Neural progenitor cell (in vitro differentiated cells): ENCODE results near the gene MAP3K3. TPM values are rescaled to one million over a fixed set of nuclear protein-coding genes. Genes with fewer than 3 reads are reported as not detected.

Experiments
- DNase-seq: peaks from one replicate; pipeline ENCODE4 v3.0.0-alpha.2; 2016; ENCODE audit warnings: low spot score
- H2AFZ ChIP-seq: fragments of 200-600 bp; sonication (generic); replicated peaks from 2 replicates; pipeline ENCODE4 v1.6.1; 2016; ENCODE audit warnings: antibody characterized with exemption
- H3F3A ChIP-seq: fragments of 200-600 bp; sonication (generic); 2 replicates; pipeline ENCODE4 v1.6.1; 2016; ENCODE audit warnings: antibody characterized with exemption, low read depth
- H3K27ac ChIP-seq: fragments of 200-600 bp; sonication (generic); 2 replicates; pipeline ENCODE4 v1.5.1; 2016; ENCODE audit warnings: mild to moderate bottlenecking
- H3K27me3 ChIP-seq: fragments of 200-600 bp; sonication (generic); 2 replicates; pipeline ENCODE4 v1.6.1; 2016; ENCODE audit warnings: mild to moderate bottlenecking, moderate library complexity
- H3K36me3 ChIP-seq: fragments of 200-600 bp; sonication (generic); 2 replicates; pipeline ENCODE4 v1.5.1; 2016
- H3K4me1 ChIP-seq: fragments of 200-600 bp; sonication (generic); 2 replicates; pipeline ENCODE4 v1.6.1; 2016; ENCODE audit warnings: mixed run types
- H3K4me2 ChIP-seq: fragments of 200-600 bp; sonication (generic); 2 replicates; pipeline ENCODE4 v1.6.1; 2016
- H3K4me3 ChIP-seq: fragments of 200-600 bp; sonication (generic); 2 replicates; pipeline ENCODE4 v1.5.1; 2016
- H3K79me2 ChIP-seq: fragments of 200-600 bp; sonication (generic); 2 replicates; pipeline ENCODE4 v1.6.1; 2016; ENCODE audit warnings: low read depth
- H3K9ac ChIP-seq: fragments of 200-600 bp; sonication (generic); 2 replicates; pipeline ENCODE4 v1.6.1; 2016
- H3K9me3 ChIP-seq: fragments of 200-600 bp; sonication (generic); 2 replicates; pipeline ENCODE4 v1.5.1; 2016; ENCODE audit warnings: low read depth
- H4K20me1 ChIP-seq: fragments of 200-600 bp; sonication (generic); 2 replicates; pipeline ENCODE4 v1.6.1; 2016; ENCODE audit warnings: low read depth
- H3K27ac Mint-ChIP-seq: 3 replicates; pipeline ENCODE4 v1.8.0; 2021; ENCODE audit warnings: mixed read lengths
- H3K27me3 Mint-ChIP-seq: 2 replicates; pipeline ENCODE4 v1.8.0; 2022; ENCODE audit warnings: low read depth, mild to moderate bottlenecking, inconsistent platforms, moderate library complexity, mixed read lengths; ENCODE audit not compliant: insufficient read depth
- H3K36me3 Mint-ChIP-seq: 3 replicates; pipeline ENCODE4 v1.8.0; 2021; ENCODE audit warnings: mixed read lengths
- H3K4me1 Mint-ChIP-seq: 3 replicates; pipeline ENCODE4 v1.8.0; 2021; ENCODE audit warnings: mixed read lengths
- H3K4me3 Mint-ChIP-seq: 3 replicates; pipeline ENCODE4 v1.8.0; 2021; ENCODE audit warnings: mild to moderate bottlenecking, moderate library complexity, mixed read lengths
- H3K9me3 Mint-ChIP-seq: 3 replicates; pipeline ENCODE4 v1.8.0; 2020; ENCODE audit warnings: mixed read lengths
- EZH2 ChIP-seq: fragments of 200-600 bp; sonication (generic); IDR thresholded peaks from 2 replicates; pipeline ENCODE4 v1.6.1; 2017; ENCODE audit warnings: antibody characterized with exemption, mild to moderate bottlenecking, moderate library complexity
- EZH2phosphoT487 ChIP-seq: fragments of 200-600 bp; sonication (generic); IDR thresholded peaks from 2 replicates; pipeline ENCODE4 v1.6.1; 2017; ENCODE audit warnings: antibody characterized with exemption
- total RNA-seq: library from RNA; depleted of rRNA; stranded (reverse); fragments of >200 nt; gene quantifications from 2 replicates; pipeline ENCODE4 v1.2.3, GENCODE V29; 2015; ENCODE audit warnings: low replicate concordance
- TF ChIP-seq, protein P1 (sequence below): fragments of 200-600 bp; sonication (generic); IDR thresholded peaks from 2 replicates; pipeline ENCODE4 v1.5.1; 2017; ENCODE audit warnings: antibody characterized with exemption, mild to moderate bottlenecking

The MAP3K3 gene
- total RNA-seq, 1 donor from 2014 or later, result 21.6 TPM

DNA sequence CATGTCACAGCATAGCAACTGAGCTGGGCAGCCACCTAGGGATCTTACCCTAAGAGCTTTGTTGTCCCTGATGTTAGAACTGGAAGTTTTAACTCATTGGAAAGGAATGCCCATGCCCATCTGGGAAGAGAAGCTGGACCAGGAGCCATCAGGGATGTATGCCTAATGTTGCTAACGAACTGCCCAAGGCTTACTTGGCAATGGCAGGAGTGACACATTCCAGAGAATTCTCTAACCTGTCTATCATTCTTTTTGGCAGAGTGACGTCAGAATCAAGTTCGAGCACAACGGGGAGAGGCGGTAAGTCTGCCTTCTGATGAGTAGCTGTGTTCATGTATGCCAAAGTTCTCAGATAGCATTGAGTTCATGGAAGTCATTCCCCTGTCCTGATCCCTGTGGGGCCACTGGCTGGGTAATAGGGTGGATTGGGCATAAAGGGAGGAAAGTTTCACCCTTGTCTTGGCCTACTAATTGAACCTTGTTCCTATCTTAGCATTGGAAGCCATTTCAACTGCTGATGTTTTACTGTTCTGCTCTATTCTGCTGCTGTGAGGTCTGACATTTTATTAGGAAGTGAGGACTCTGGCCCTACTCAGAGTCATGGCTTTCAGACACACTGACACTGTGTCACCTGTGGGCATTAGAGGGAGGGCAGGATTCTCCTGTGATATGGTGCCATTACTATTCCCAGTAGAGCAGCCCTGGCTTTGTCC, 23.7 kb downstream of the MAP3K3 start:
- Histone ChIP-seq H2AFZ (no peak overlapping the region), H3F3A (peaks cover 7% of the 10 kb centered on the region), H3K27me3 (no peaks in the 10 kb centered on the region), H3K9me3 (no peaks in the 10 kb centered on the region), H3K4me2 (no peak overlapping the region), H3K27ac (no peak overlapping the region), H3K4me3 (no peak overlapping the region), H3K36me3 (no peaks in the 10 kb centered on the region), H4K20me1 (peaks cover 3% of the 10 kb centered on the region), H3K4me1 (peaks cover 7% of the 10 kb centered on the region), H3K9ac (no peak overlapping the region), H3K79me2 (no peaks in the 10 kb centered on the region)
- H3K36me3 Mint-ChIP-seq, result peaks cover 4% of the 10 kb centered on the region
- H3K4me3 Mint-ChIP-seq, result no peak overlapping the region
- no peaks in the 10 kb centered on the region for H3K4me1 Mint-ChIP-seq
- H3K27ac Mint-ChIP-seq, result no peak overlapping the region
- TF ChIP-seq, protein P1, sequence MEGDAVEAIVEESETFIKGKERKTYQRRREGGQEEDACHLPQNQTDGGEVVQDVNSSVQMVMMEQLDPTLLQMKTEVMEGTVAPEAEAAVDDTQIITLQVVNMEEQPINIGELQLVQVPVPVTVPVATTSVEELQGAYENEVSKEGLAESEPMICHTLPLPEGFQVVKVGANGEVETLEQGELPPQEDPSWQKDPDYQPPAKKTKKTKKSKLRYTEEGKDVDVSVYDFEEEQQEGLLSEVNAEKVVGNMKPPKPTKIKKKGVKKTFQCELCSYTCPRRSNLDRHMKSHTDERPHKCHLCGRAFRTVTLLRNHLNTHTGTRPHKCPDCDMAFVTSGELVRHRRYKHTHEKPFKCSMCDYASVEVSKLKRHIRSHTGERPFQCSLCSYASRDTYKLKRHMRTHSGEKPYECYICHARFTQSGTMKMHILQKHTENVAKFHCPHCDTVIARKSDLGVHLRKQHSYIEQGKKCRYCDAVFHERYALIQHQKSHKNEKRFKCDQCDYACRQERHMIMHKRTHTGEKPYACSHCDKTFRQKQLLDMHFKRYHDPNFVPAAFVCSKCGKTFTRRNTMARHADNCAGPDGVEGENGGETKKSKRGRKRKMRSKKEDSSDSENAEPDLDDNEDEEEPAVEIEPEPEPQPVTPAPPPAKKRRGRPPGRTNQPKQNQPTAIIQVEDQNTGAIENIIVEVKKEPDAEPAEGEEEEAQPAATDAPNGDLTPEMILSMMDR, result no peak
- no peak for TF ChIP-seq EZH2
- peaks cover 2% of the 10 kb centered on the region for H3K27me3 Mint-ChIP-seq
- no peaks in the 10 kb centered on the region for H3K9me3 Mint-ChIP-seq
- DNase-seq, result no peak

- H3K36me3 ChIP-seq, result no peaks in the 10 kb centered on the region
- no peaks in the 10 kb centered on the region for H3K79me2 ChIP-seq
- no peak overlapping the region for H3K9ac ChIP-seq
- DNase-seq, result no peak
- H4K20me1 ChIP-seq, result peaks cover 3% of the 10 kb centered on the region
- no peaks in the 10 kb centered on the region for H3K9me3 ChIP-seq
- H3K27me3 ChIP-seq, result no peaks in the 10 kb centered on the region
- Mint-ChIP-seq H3K36me3 (peaks cover 4% of the 10 kb centered on the region), H3K27me3 (peaks cover 2% of the 10 kb centered on the region), H3K4me3 (no peak overlapping the region), H3K9me3 (no peaks in the 10 kb centered on the region), H3K4me1 (no peaks in the 10 kb centered on the region), H3K27ac (no peak overlapping the region)
- no peak overlapping the region for H3K27ac ChIP-seq
- H3F3A ChIP-seq, result peaks cover 7% of the 10 kb centered on the region
- peaks cover 7% of the 10 kb centered on the region for H3K4me1 ChIP-seq
- H3K4me2 ChIP-seq, result no peak overlapping the region
- TF ChIP-seq, protein P1, result no peak
- TF ChIP-seq EZH2phosphoT487, result no peak
- no peak for TF ChIP-seq EZH2
- H2AFZ ChIP-seq, result no peak overlapping the region
- no peak overlapping the region for H3K4me3 ChIP-seq
Measured at GRCh38 chr17:63646488-63646806, 24.2 kb downstream of the MAP3K3 start.

DNA sequence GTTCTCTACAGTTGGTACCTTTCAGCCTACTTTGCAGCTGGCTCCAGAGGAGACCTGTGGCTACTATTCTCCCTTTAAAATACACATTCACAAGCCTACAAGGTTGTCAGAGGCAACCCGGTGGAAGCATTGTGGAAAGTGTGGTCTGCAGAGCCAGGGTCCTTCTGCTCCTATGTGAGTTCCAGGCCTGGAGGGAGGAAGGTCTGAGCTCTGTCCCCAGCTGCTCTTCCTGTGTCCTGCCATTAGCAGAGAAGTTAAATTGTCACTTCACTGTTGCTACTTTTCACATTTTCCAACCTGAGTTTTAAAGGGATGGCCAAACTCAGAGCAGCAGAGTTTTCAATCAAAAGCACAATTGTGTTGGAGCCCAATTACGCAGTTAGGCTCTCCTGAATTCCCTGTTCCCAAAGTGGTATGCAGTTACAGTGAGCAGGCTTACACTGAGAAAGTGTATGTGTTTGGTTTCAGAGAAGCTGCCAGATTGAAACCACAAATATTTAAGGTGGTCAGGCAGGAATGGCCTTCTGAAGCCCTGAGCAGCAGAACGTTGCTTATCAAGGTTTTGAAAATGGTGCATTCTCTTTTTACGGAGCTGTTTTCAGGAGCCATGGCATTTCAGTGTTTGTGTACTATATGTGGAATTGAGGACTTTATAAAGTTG, 25.0 kb downstream of the MAP3K3 start:
- peaks cover 7% of the 10 kb centered on the region for H3F3A ChIP-seq
- Mint-ChIP-seq H3K27ac (no peak overlapping the region), H3K4me1 (no peaks in the 10 kb centered on the region), H3K4me3 (no peak overlapping the region), H3K9me3 (no peaks in the 10 kb centered on the region), H3K36me3 (peaks cover 4% of the 10 kb centered on the region), H3K27me3 (peaks cover 2% of the 10 kb centered on the region)
- no peak overlapping the region for H3K9ac ChIP-seq
- no peak overlapping the region for H3K4me2 ChIP-seq
- H3K4me3 ChIP-seq, result no peak overlapping the region
- no peaks in the 10 kb centered on the region for H3K79me2 ChIP-seq
- H4K20me1 ChIP-seq, result peaks cover 3% of the 10 kb centered on the region
- H3K27me3 ChIP-seq, result no peaks in the 10 kb centered on the region
- TF ChIP-seq EZH2, result no peak
- TF ChIP-seq EZH2phosphoT487, result no peak
- TF ChIP-seq, protein P1, result no peak
- H3K27ac ChIP-seq, result no peak overlapping the region
- no peak for DNase-seq
- no peaks in the 10 kb centered on the region for H3K9me3 ChIP-seq
- H3K36me3 ChIP-seq, result no peaks in the 10 kb centered on the region
- no peak overlapping the region for H2AFZ ChIP-seq
- peaks cover 7% of the 10 kb centered on the region for H3K4me1 ChIP-seq
